OCI-M1 (cell line): ENCODE data around the gene MORC4.
"Not testable (repeated sequence)": the region's sequence is repeated elsewhere in the genome, so short reads cannot be mapped to it uniquely, and the experiment has no call there.

Source experiments
- DNase-seq: peaks from one replicate; lab custom pipeline; 2025; lab: John Stamatoyannopoulos, UW

The MORC4 gene

DNA sequence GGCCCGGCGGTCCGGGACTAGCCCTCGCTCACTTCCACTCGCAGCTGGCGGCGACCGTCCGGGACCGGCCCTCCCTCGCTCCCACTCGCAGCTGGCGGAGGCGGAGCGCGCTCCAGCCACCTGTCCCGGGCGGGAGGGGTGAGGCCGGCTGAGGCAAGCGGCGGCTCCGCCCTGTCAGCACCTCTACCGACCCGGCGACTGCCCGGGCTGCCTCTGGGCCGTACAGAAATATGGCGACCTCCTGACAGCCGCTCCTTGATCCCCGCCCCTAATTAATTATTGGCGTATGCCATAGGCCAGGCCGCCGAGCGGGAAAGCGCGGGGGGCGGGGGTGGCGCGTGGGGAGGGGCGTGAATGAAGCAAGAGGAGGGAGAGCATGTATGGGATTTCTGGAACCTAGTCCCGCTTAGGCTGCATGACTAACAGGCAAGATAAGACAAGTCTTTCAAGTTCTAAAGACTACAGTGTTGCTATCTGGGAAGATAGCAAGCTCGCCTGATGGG, at the start of gene MORC4:
MORC4 (minus strand) TSS at position 200 of the 503 bp plus-strand sequence. CDS start 243 bp downstream, outside the sequence.
- no peak for DNase-seq

DNA sequence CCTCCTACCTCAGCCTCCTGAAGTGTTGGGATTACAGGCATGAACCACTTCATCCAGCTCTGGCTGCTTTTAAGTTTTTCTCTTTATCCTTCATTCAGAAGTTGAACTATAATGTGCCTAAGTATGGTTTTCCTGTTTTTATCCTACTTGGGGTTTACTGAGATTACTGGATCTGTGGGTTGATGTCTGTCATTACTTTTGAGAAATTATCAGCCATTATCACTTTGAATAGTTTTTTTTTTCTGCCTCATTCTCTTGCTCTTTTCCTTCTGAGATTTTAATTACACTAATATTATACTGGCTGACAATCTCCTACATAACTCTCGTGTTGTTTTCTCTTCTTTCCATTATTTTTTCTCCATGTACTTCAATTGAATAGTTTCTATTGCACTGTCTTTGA, 47.6 kb upstream of the MORC4 start:
- DNase-seq = no peak

DNA sequence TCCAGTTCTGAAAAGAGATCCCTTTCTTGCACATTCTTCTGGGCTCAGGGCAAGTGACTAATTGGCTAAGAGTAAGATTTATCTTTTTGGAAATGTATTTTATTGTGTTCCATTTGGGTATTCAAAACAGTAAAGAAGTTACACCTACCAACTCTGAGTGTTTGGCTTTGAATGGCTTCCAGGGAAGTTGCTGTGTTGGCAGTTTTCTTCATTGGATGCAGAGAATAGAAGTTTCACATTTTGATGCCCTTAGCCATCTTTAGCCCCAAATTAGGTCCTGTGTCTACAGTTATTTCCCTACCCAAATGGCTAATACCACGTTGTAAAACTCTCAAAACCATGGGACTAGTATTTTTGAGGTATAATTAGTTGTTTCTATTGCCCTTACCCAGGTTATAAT, 29.7 kb upstream of the MORC4 start:
- no peak for DNase-seq

DNA sequence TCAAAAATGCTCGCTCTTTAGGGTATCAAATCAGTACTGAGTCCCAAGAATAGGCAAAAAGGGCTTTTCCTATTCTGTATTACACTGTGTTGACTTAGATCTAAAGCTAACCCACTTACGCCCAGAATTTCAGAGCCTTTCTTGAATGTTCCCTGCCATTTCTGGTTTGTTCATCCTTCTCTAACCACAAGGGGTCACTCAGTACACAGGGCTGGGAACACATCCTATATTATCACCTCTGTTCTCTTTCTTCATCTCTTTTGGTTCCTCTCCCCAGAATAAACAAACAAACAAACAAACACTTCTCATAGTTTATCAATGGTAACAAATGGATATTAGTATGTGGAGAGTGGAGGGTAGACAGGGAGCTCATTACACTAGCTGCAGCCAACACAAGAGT, 25.5 kb upstream of the MORC4 start:
- peak; percentile 63 for DNase-seq

DNA sequence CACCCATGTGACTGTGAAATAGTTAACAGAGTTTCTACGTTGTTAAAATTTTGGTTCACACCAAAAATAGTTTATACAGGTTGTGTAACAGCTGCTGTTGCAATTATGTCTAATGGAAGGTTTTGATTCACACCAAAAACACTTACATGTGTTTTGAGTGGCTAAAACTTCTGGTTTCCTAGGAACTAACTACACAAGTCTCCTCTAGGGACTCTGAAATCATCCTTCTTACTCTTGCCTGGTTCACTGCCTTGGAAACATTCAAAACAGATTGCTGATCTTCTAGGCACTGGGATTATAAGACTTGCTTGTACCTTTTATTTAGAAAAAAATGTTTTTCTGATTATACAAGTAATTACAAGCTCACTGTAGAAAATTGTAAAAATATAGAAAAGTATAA, 14.9 kb upstream of the MORC4 start:
- DNase-seq = no peak

DNA sequence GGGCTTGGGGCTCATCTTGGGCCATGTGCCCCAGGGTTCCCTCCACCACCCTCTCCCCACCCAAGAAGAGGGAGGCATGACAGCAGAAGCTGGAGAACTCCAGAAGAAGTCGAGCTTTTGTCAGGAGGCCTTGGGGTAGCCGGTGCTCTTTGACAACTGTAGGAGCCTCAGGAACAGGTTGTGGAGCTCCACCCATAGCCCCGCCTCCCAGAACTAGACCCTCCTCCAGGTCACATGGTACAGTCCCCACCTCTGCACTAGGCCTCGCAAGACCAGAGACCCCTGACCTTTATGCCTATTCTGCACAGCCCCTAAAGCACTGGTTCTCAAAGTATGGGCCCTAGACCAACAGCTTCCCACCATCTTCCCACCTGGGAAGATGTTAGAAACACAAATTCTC, 8.0 kb upstream of the MORC4 start:
- no peak for DNase-seq

GRCh38 chrX:106999002-106999975, 723 bp downstream of the MORC4 start:
- peak; percentile 2 for DNase-seq

DNA sequence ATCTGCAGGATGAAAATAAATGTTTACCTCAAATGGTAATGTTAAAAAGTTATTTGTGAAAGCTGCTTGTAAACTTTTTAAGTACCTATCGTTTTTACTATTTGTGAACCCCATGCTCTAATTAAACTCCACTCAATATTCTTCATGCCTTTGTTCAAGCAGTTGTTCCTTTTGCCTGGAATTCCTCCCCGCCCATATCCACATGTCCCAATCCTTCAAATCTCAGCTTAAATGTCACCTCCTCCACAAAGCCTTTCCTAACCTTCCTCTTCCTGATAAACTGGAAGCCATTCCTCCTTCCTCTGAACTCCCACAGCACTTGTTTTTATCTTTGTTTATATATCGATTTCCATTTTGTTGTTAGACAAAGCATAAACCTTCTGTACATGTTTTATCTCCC, 2.4 kb downstream of the MORC4 start:
- DNase-seq = no peak

DNA sequence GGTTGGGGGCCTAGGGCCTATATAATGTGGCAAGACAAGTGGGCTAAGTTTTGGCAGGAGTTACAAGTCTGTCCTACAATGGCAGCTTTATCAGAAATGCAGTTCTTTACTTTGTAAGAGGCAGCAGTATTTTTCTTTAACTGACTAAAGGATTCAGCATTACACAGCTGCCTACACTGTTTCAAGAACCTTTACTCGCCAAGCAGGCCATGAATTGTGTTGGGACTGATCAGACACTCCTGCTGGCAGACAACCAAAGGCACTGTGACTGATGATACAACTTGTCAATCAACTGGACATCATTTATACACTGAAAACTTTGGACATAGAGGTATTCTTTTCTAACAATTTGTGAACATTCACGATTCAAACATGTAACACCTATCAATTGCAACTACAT, 4.3 kb downstream of the MORC4 start:
- DNase-seq = no peak

GRCh38 chrX:106987488-106987887, 12.5 kb downstream of the MORC4 start:
- DNase-seq = peak; percentile 33

DNA sequence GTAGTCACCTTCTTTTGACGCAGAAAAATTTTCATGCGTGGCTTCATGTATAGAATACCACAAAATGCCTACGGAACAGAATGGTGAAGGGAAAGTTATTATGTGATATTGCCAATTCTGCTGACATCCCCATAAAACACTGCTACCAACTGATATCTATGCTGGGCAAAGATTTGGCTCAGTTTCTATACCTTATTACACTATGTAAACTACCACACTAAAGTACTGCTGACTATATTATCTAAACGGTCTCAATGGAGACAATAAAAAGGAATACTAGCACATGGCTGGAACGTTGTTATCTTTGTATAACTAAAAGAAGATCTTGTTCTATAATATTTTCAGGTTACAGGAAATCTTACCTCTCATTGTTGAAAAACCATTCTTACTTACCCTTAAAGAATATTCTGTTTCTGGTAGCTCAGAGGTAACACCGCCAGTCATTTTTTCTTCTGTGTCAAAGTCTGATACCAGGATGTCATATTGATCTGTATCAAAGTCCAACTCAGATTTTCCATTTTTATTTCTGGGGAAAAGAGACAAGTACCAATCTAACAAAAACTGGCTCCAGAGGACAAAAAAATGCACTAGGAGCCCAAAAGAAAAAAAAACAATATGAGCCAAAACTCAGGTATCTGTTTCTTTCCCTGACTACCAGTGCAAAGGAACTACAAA, 18.9 kb downstream of the MORC4 start:
- no peak for DNase-seq

DNA sequence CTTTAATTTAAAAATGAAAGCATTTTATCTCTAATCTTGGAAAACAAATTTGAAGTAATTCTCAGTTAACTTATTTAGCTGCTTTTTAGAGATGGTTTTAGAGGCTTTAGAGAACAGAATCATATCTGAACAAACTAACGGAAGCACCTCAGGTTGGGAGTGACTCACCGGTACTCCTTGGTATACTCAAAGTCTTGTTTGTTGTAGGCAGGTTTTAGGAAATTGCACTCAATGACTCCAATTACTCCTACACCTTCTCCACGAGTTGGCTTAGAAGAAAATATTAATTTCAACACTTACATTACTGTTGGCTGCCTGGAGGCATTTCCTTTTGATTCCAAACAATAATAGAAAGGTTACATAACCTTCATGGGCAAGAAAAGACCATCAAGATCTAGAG, 23.6 kb downstream of the MORC4 start:
- no peak for DNase-seq

GRCh38 chrX:106973433-106974149, 26.4 kb downstream of the MORC4 start:
- no peak for DNase-seq

DNA sequence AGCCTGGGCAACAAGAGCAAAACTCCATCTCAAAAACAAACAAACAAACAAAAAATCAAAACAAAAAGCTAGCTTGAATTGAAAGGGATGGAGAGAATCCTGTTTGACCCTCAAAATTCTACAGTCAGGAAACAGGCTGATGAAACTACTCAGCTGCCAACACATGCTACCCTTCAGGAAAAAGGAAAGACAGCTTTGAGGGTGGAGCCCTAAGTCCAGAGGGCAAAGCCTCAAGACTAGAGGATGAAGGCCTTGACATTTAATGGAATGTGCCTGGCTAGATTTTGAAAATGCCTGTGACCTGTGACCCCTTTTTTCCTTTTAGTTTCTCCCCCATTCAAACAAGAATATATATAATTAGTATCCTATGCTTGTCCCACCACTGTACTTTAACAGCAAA, 27.1 kb downstream of the MORC4 start:
- no peak for DNase-seq

GRCh38 chrX:106966547-106966946, 33.5 kb downstream of the MORC4 start:
- DNase-seq = not testable (repeated sequence)

- DNase-seq = no peak
These were observed 35.7 kb downstream of the MORC4 start for GRCh38 chrX:106964290-106964689.

DNA sequence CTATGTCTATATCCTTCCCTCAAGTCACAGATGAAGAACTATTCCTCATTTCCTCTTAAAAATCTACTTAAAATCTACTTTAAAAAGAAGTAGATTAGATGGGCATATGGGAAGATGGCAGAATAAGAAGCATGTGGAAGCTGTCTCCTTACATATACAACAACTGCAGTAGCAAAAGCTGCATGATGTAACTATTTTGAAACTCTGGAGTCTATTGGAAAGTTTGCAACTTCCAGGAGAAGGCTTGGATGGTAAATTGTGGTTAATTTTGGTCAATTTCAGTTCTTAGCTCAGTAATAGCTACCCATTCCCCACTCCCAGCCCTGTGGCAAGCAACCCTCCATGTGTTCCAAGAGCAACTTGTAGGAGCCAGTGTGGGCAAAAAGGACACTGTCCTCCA, 36.9 kb downstream of the MORC4 start:
- DNase-seq = no peak

DNA sequence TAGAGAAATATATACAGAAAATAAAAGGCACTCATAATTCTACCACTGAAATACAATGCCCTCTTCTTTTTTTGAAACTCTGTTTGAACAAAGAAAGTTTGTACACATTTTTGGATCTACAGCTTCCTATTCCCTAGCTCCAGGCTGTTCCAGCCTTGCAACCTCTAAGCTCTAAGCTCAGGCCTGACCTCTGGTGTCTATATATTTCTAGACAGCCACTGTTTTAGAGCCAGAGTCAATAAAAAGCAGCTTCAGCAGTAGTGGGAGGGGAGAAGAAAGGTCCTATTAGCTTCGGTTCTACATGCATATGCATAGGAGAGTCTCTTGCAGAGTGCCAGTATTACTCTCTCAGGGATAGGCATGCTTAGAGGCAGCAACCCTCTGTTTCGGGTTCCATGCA, 40.1 kb downstream of the MORC4 start:
- peak; percentile 7 for DNase-seq

DNA sequence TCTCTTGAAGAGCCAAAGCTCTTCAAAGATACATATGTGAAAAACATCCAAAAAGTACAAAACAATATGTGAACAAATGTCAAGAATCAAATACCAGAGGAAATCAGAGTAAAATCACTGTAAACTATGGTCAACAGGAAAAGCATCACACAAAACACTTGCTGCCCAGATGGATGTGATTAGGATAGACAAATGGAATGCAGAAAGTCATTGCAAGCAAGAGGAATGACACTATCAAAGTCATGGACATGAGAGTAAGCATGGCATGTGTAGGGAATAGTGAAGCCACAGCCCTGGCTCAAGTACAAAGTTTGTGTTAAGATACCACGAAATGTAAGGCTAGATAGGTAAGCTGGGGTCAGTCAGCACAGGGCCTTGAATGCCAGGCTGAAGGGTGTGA, 42.2 kb downstream of the MORC4 start:
- no peak for DNase-seq

- DNase-seq = no peak
These were observed 44.8 kb downstream of the MORC4 start for GRCh38 chrX:106955004-106955772.

DNA sequence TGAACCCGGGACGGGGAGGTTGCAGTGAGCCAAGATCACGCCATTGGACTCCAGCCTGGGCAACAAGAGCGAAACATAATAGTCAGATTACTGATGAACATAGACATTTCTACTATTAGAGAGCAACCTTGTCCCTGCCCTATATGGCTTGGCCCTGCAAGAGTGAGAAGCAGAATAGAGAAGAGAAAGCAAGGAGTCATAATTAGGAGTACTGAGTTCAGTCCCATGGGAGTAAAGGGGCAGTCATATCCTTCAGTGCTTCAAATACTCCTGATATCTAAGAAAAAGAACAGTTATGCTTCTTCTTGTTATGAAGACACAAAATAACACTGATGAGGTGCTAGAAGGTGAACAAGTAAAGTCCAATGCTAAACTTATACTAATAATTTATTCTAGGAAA, 46.0 kb downstream of the MORC4 start:
- no peak for DNase-seq

DNA sequence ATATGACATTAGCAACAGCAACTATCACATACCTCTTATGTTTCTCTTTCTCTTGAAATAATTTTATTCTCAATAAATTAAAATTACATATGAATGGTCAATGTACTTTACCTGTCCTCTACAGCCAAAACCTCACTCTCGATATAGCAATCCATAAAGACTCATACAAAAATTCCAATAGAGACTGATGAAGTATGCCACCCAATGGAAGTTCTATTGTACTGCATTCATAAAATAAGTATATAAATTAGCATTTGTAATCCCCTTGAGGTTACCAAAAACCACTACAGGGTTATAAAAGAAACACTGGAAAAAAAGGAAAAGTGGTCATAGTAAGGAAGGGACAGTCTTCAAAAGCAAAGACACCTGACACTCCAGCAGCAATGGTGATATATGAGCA, 47.0 kb downstream of the MORC4 start:
- peak; percentile 16 for DNase-seq
